Nephron (organoid): ENCODE measurements around the gene TPPP2.

Source experiments
- H3K27ac Mint-ChIP-seq, 3 experiments: 2 replicates each; pipeline ENCODE4 v1.8.0; 2020; ENCODE audit warnings: mixed read lengths in 3 of 3, mild to moderate bottlenecking in 2 of 3, moderate library complexity in 1 of 3
- H3K27me3 Mint-ChIP-seq: 2 replicates; pipeline ENCODE4 v1.8.0; 2021; ENCODE audit warnings: low read depth, mild to moderate bottlenecking, moderate library complexity, mixed read lengths
- H3K36me3 Mint-ChIP-seq: 2 replicates; pipeline ENCODE4 v1.8.0; 2020; ENCODE audit warnings: low read depth, mixed read lengths
- H3K4me1 Mint-ChIP-seq: 2 replicates; pipeline ENCODE4 v1.8.0; 2020; ENCODE audit warnings: mixed read lengths
- H3K4me3 Mint-ChIP-seq, 3 experiments: 2 replicates each; pipeline ENCODE4 v1.8.0; 2020; ENCODE audit warnings: mild to moderate bottlenecking in 3 of 3, mixed read lengths in 3 of 3, moderate library complexity in 2 of 3
- H3K9me3 Mint-ChIP-seq: 2 replicates; pipeline ENCODE4 v1.8.0; 2020; ENCODE audit warnings: mixed read lengths
- CTCF ChIP-seq, 3 experiments: fragments of 200-600 bp; sonication (generic); IDR thresholded peaks; one replicate each; pipeline ENCODE4 v1.5.0; 2021; ENCODE audit warnings: antibody characterized with exemption in 3 of 3; ENCODE audit not compliant: unreplicated experiment in 3 of 3

Gene TPPP2

GRCh38 chr14:21041676-21042433 is 11.8 kb downstream of the TPPP2 start, which contains the start of gene RNASE7:
Gene RNASE7 (plus strand): TSS chr14:21042362. CDS start chr14:21042993, 631 bp downstream.
- Mint-ChIP-seq H3K36me3 (no peaks in the 10 kb centered on the region), H3K4me3 (no peak within 1 kb of the TSS), H3K27ac (peak within 1 kb of the TSS; percentile 34 to 83 (median 58)), H3K9me3 (no peaks in the 10 kb centered on the region), H3K27me3 (no peaks in the 10 kb centered on the region), H3K4me1 (peaks cover 61% of the 10 kb centered on the region)
- no peak for TF ChIP-seq CTCF (IDR thresholded peaks at IDR 0.05; ENCODE audit: unreplicated experiment in 3 of 3)

- TF ChIP-seq CTCF (IDR thresholded peaks at IDR 0.05; ENCODE audit: unreplicated experiment in 3 of 3): no peak
- Mint-ChIP-seq H3K36me3 (no peaks in the 10 kb centered on the region), H3K4me3 (no peak overlapping the region), H3K27me3 (no peaks in the 10 kb centered on the region), H3K9me3 (no peaks in the 10 kb centered on the region), H3K27ac (peak overlapping the region in 2 of 3 experiments; percentile 34 to 58), H3K4me1 (peaks cover 52% of the 10 kb centered on the region)
Measured at GRCh38 chr14:21042918-21043317, 12.9 kb downstream of the TPPP2 start.

DNA sequence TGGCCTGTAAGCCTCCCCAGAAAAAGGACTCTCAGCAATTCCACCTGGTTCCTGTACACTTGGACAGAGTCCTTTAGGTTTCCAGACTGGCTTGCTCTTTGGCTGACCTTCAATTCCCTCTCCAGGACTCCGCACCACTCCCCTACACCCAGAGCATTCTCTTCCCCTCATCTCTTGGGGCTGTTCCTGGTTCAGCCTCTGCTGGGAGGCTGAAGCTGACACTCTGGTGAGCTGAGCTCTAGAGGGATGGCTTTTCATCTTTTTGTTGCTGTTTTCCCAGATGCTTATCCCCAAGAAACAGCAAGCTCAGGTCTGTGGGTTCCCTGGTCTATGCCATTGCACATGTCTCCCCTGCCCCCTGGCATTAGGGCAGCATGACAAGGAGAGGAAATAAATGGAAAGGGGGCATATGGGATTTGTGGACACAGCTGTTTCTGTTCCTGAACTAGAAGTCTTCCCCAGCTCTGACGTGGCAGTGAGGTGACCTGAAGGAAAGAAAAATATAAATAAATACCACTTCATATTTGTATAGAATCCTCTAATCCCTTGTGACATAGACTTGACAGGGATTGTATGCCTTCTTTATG is 13.5 kb downstream of the TPPP2 start:
- H3K27ac Mint-ChIP-seq: peak overlapping the region; percentile 34 to 58 (median 46)
- TF ChIP-seq CTCF (IDR thresholded peaks at IDR 0.05; ENCODE audit: unreplicated experiment in 3 of 3): no peak
- H3K27me3 Mint-ChIP-seq: no peaks in the 10 kb centered on the region
- no peak overlapping the region for H3K4me3 Mint-ChIP-seq
- no peaks in the 10 kb centered on the region for H3K9me3 Mint-ChIP-seq
- H3K4me1 Mint-ChIP-seq: peaks cover 49% of the 10 kb centered on the region
- H3K36me3 Mint-ChIP-seq: no peaks in the 10 kb centered on the region

DNA sequence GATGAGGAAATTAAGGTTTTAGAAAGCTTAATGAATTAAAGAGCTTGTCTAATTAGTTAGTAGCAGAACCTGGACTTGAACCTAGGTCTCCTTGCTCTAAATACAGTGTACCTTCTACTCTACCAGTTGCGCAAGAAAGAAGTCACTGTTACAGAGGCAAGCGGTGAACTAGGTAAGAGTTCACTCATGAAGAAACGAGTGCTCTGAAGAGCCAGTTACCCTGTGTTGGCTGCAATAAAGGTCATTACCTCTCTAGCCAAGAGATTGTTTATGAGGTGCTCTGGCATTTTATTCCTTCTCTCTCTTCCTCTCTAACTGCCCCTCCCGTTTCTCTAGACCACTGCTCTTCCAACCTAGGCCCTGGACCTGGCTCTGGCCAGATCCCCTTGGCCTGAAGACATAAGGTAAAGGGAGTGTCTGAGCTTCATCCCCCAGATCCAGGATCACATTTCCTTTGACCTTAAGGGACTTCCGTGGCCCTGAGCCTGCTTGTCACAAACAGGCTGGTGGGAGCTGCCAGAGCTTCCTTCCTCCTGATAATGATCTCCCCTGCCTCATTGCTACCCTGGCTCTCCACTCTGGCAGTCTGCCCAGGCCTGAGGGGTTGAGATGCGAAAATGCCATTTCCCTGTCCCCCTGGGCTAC is 14.1 kb downstream of the TPPP2 start:
- Mint-ChIP-seq H3K27me3 (no peaks in the 10 kb centered on the region), H3K4me3 (no peak overlapping the region), H3K27ac (no peak overlapping the region), H3K4me1 (peaks cover 46% of the 10 kb centered on the region), H3K36me3 (no peaks in the 10 kb centered on the region), H3K9me3 (no peaks in the 10 kb centered on the region)
- TF ChIP-seq CTCF (IDR thresholded peaks at IDR 0.05; ENCODE audit: unreplicated experiment in 3 of 3): no peak

DNA sequence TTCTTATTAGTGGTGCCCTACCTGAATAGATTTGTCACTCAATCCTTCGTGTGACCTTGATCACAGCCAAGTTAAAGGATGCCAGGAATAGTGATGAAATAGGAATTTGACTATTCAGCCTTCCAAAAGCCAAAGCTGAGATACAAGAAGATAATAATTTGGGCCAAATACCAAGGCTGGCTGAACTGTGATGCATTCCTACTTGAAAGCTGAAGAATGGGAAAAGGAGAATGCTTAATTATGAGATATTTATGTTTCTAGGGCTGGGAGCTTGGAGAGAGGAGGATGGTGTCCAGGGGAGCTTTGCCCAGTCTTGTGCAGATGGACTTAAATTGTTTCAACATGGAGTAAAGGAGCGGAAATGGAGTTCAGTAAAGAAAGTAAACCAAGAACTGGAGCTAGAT is 17.4 kb downstream of the TPPP2 start:
- H3K4me3 Mint-ChIP-seq: no peak overlapping the region
- peaks cover 29% of the 10 kb centered on the region for H3K4me1 Mint-ChIP-seq
- no peaks in the 10 kb centered on the region for H3K27me3 Mint-ChIP-seq
- peak overlapping the region in 1 of 3 experiments; percentile 23 for H3K27ac Mint-ChIP-seq
- no peak for TF ChIP-seq CTCF (IDR thresholded peaks at IDR 0.05; ENCODE audit: unreplicated experiment in 3 of 3)
- no peaks in the 10 kb centered on the region for H3K9me3 Mint-ChIP-seq
- H3K36me3 Mint-ChIP-seq: no peaks in the 10 kb centered on the region
